Fibroblast of lung (primary cell): ENCODE results near the gene GCHFR. TPM values are rescaled to one million over a fixed set of nuclear protein-coding genes. Genes with fewer than 3 reads are reported as not detected.

Experiments used
- DNase-seq, 2 donors: peaks; one replicate each; pipeline versions ENCODE4 v3.0.0 to v3.0.0-alpha.2; 2010; ENCODE audit warnings: low read depth in 2 of 2
- H2AFZ ChIP-seq: 2 replicates; pipeline ENCODE4 v1.5.1; 2012; ENCODE audit warnings: low read length, control low read depth, inconsistent platforms
- H3K27ac ChIP-seq: 2 replicates; pipeline ENCODE4 v1.5.1; 2011; ENCODE audit warnings: low read length, control low read depth; ENCODE audit not compliant: insufficient read depth
- H3K27me3 ChIP-seq: 2 replicates; pipeline ENCODE4 v1.5.1; 2011; ENCODE audit warnings: mild to moderate bottlenecking, low read length; ENCODE audit not compliant: control insufficient read depth, insufficient read depth
- H3K36me3 ChIP-seq: 2 replicates; pipeline ENCODE4 v1.5.1; 2011; ENCODE audit warnings: low read length; ENCODE audit not compliant: control insufficient read depth, insufficient read depth
- H3K4me1 ChIP-seq: 2 replicates; pipeline ENCODE4 v1.5.1; 2011; ENCODE audit warnings: low read length; ENCODE audit not compliant: control insufficient read depth, insufficient read depth; ENCODE audit errors: extremely low read depth
- H3K4me2 ChIP-seq: 2 replicates; pipeline ENCODE4 v1.5.1; 2011; ENCODE audit warnings: low read length, control low read depth; ENCODE audit not compliant: insufficient read depth; ENCODE audit errors: extremely low read depth
- H3K4me3 ChIP-seq, 4 experiments: fragments of 200-600 bp in 1 of 4; sonication (generic) in 1 of 4; replicated peaks in 1 of 4; 2 replicates each; pipeline ENCODE4 v1.5.1; 2011 to 2016; ENCODE audit warnings: low read length in 4 of 4, low read depth in 3 of 4, mild to moderate bottlenecking in 3 of 4, control low read depth in 2 of 4, inconsistent platforms in 1 of 4, mixed read lengths in 1 of 4; ENCODE audit not compliant: insufficient read depth in 1 of 4; ENCODE audit errors: control extremely low read depth in 1 of 4
- H3K79me2 ChIP-seq: 2 replicates; pipeline ENCODE4 v1.5.1; 2012; ENCODE audit warnings: mild to moderate bottlenecking, low read length, inconsistent platforms; ENCODE audit not compliant: control insufficient read depth, insufficient read depth
- H3K9ac ChIP-seq: 2 replicates; pipeline ENCODE4 v1.5.1; 2011; ENCODE audit warnings: mild to moderate bottlenecking, low read length, control low read depth; ENCODE audit not compliant: insufficient read depth
- H3K9me3 ChIP-seq: 2 replicates; pipeline ENCODE4 v1.5.1; 2012; ENCODE audit warnings: low read depth, low read length; ENCODE audit not compliant: control insufficient read depth, insufficient read depth
- H4K20me1 ChIP-seq: 2 replicates; pipeline ENCODE4 v1.5.1; 2011; ENCODE audit warnings: low read length; ENCODE audit not compliant: control insufficient read depth, insufficient read depth; ENCODE audit errors: extremely low read depth
- EZH2 ChIP-seq: IDR thresholded peaks from 2 replicates; pipeline ENCODE4 v1.5.1; 2012; ENCODE audit warnings: low read length, control low read depth, mild to moderate bottlenecking; ENCODE audit errors: missing control alignments
- polyA plus RNA-seq, 2 donors: library from polyadenylated mRNA; depleted of rRNA in 1 of 2; stranded (reverse) in 1 of 2; unstranded in 1 of 2; fragments of >200 nt; gene quantifications; 2 replicates each; pipeline ENCODE4 v1.2.1, GENCODE V29; 2011 to 2012; ENCODE audit warnings: missing spikeins in 1 of 2
- total RNA-seq: library from RNA; depleted of rRNA; stranded (reverse); fragments of >200 nt; gene quantifications from 2 replicates; pipeline ENCODE4 v1.2.1, GENCODE V29; 2014
- TF ChIP-seq, protein P1 (sequence below), 2 donors: IDR thresholded peaks in 1 of 2; conservative IDR thresholded peaks in 1 of 2; 1 replicate in 1 of 2; 2 replicates in 1 of 2; pipeline ENCODE4 v1.5.1; 2011 to 2012; ENCODE audit warnings: low read length in 2 of 2, control low read depth in 1 of 2, inconsistent platforms in 1 of 2, low read depth in 1 of 2, mild to moderate bottlenecking in 1 of 2

GCHFR gene
- total and polyA plus RNA-seq, 2 donors (not counting 1 experiment from before 2014, with no cell fraction given), result 1.6 to 2.5 TPM

DNA sequence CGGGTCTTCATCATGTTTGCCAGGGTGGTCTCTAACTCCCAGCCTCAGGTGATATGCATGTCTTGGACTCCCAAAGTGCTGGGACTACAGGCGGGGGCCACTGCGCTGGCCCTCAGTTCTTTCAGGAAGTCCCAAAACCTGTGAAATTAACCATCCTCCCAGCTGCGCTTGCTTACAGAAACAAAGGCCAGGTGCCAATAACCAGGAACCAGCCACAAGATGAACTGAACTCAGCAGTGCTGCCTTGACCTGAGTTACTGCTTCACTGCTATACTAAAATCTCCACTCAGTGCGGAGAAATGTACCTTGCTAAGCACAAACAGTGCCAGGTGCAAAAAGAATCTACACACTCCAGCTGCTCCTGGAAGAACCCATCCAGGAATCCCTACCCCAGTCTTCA lies 3.9 kb upstream of the GCHFR start:
- no peak overlapping the region for H3K4me2 ChIP-seq
- TF ChIP-seq EZH2, result no peak
- TF ChIP-seq, protein P1, sequence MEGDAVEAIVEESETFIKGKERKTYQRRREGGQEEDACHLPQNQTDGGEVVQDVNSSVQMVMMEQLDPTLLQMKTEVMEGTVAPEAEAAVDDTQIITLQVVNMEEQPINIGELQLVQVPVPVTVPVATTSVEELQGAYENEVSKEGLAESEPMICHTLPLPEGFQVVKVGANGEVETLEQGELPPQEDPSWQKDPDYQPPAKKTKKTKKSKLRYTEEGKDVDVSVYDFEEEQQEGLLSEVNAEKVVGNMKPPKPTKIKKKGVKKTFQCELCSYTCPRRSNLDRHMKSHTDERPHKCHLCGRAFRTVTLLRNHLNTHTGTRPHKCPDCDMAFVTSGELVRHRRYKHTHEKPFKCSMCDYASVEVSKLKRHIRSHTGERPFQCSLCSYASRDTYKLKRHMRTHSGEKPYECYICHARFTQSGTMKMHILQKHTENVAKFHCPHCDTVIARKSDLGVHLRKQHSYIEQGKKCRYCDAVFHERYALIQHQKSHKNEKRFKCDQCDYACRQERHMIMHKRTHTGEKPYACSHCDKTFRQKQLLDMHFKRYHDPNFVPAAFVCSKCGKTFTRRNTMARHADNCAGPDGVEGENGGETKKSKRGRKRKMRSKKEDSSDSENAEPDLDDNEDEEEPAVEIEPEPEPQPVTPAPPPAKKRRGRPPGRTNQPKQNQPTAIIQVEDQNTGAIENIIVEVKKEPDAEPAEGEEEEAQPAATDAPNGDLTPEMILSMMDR (conservative IDR thresholded peaks at IDR 0.05 in 1 of 2, IDR thresholded peaks at IDR 0.05 in 1 of 2; ENCODE audit: low read depth in 1 of 2, low read length in 2 of 2), result no peak
- no peaks in the 10 kb centered on the region for H3K36me3 ChIP-seq
- no peaks in the 10 kb centered on the region for H3K9me3 ChIP-seq
- H3K79me2 ChIP-seq, result peaks cover under 1% of the 10 kb centered on the region
- no peak overlapping the region for H2AFZ ChIP-seq
- no peak overlapping the region for H3K9ac ChIP-seq
- no peak overlapping the region for H3K4me3 ChIP-seq
- no peaks in the 10 kb centered on the region for H3K27me3 ChIP-seq
- H3K4me1 ChIP-seq, result peaks cover 9% of the 10 kb centered on the region
- H4K20me1 ChIP-seq, result no peaks in the 10 kb centered on the region
- H3K27ac ChIP-seq, result no peak overlapping the region
- no peak for DNase-seq

DNA sequence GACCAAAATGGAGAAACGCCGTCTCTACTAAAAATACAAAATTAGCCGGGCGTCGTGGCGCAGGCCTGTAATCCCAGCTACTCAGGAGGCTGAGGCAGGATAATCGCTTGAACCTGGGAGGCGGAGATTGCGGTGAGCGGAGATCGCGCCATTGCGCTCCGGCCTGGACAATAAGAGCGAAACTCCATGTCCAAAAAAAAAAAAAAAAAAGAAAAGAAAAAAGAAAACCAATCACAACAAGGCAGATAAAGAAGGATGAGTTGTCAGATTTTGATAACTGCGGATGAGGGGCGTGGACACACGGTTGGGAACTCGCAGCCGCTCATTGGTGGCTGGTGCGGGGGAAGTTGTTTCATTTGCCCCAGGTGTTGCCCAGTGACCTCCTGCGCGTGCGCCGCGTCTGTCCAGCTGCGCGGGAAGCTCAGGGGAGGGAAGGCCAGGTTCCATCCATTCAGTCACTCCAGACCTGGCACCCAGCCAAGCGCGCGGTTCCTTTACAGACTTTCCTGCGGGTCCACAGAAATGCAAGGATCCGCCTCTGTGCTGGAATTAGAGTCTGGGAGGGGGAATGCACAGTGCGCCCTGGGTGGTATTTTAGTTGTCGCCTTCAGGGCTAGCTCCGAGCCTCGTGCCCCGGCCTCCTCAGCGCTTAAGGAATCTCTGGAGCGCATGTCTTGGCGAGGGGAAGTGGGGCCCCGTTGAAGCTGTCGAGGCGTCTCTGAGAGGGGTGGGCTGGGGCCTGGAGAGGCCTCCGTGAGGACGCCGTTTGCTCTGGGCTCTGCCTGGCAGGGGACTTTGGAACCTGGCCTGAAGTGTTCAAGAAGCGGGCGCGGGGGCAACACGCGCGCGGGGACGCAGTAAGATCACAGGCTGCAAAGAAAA lies 708 bp upstream of the GCHFR start:
- TF ChIP-seq, protein P1 (conservative IDR thresholded peaks at IDR 0.05 in 1 of 2, IDR thresholded peaks at IDR 0.05 in 1 of 2; ENCODE audit: low read depth in 1 of 2, low read length in 2 of 2), result no peak
- no peak for TF ChIP-seq EZH2
- Histone ChIP-seq H4K20me1 (no peaks in the 10 kb centered on the region), H3K4me2 (peak overlapping the region; percentile 91), H3K27ac (peak overlapping the region; percentile 34), H3K79me2 (no peaks in the 10 kb centered on the region), H3K4me3 (peak overlapping the region; percentile 47 to 59 (median 53)), H2AFZ (peak overlapping the region; percentile 64), H3K9me3 (no peaks in the 10 kb centered on the region), H3K36me3 (peaks cover 3% of the 10 kb centered on the region), H3K27me3 (no peaks in the 10 kb centered on the region), H3K9ac (peak overlapping the region; percentile 56), H3K4me1 (peaks cover 16% of the 10 kb centered on the region)
- peak; percentile 47 to 57 for DNase-seq

DNA sequence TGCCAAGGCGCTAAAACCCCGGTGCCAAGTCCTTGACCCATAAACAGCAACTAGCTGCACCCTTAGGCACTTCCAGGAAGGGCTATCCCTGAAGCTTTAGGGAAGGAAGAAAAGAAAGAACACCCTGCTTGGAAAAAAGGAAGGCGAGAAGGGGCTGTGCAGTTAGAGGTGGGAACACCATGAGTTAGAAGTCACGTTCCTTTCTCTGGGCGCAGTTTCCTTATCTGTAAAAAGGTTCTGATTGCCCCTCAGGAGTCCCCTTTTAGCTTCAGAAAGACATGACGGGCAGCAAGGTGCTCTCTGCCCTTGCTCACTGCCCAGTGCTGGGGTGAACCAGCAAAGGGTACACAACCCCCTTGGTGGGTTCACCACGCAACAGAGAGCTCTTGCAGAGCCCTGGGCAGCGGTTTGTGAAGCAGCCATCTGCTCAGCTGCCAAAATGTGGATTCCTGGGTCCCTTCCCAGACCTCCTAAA lies 798 bp downstream of the GCHFR start:
- Histone ChIP-seq H3K4me2 (peak overlapping the region; percentile 91), H3K9ac (no peak overlapping the region), H3K79me2 (no peaks in the 10 kb centered on the region), H3K27ac (no peak overlapping the region), H3K27me3 (no peaks in the 10 kb centered on the region), H4K20me1 (no peaks in the 10 kb centered on the region), H2AFZ (no peak overlapping the region), H3K4me3 (peak overlapping the region; percentile 3 to 59 (median 30)), H3K4me1 (peaks cover 16% of the 10 kb centered on the region), H3K36me3 (peaks cover 3% of the 10 kb centered on the region), H3K9me3 (no peaks in the 10 kb centered on the region)
- TF ChIP-seq EZH2, result no peak
- TF ChIP-seq, protein P1 (conservative IDR thresholded peaks at IDR 0.05 in 1 of 2, IDR thresholded peaks at IDR 0.05 in 1 of 2; ENCODE audit: low read depth in 1 of 2, low read length in 2 of 2), result no peak
- no peak for DNase-seq
